WTC11 (cell line): Measurements from ENCODE around the gene ANKRD28.

Source experiments
- FOXK1 ChIP-seq: sonication (generic); formaldehyde crosslinking; IDR thresholded peaks from 2 replicates; pipeline ENCODE4 v1.8.0; 2022; ENCODE audit warnings: mild to moderate bottlenecking, moderate library complexity, missing genetic modification reagents
- FOXP1 ChIP-seq: sonication (generic); formaldehyde crosslinking; IDR thresholded peaks from 2 replicates; pipeline ENCODE4 v1.8.0; 2022; ENCODE audit warnings: missing genetic modification reagents, mild to moderate bottlenecking, moderate library complexity, borderline replicate concordance
- PRRX2 ChIP-seq: fragments of 250-450 bp; sonication (Bioruptor Pico); IDR thresholded peaks from 2 replicates; pipeline ENCODE4 v1.8.0; 2021; ENCODE audit warnings: mild to moderate bottlenecking
- TEAD4 ChIP-seq: sonication (generic); formaldehyde crosslinking; IDR thresholded peaks from 2 replicates; pipeline ENCODE4 v1.8.0; 2022; ENCODE audit warnings: mild to moderate bottlenecking, missing genetic modification reagents
- TF ChIP-seq, protein P1 (sequence below): fragments of 200-600 bp; IDR thresholded peaks from 2 replicates; pipeline ENCODE4 v1.8.0; 2022; ENCODE audit warnings: antibody characterized with exemption
- TF ChIP-seq, protein P2 (sequence below): sonication (generic); formaldehyde crosslinking; IDR thresholded peaks from 2 replicates; pipeline ENCODE4 v1.8.0; 2023; ENCODE audit warnings: missing genetic modification reagents
- TF ChIP-seq, protein P3 (sequence below): sonication (generic); formaldehyde crosslinking; IDR thresholded peaks from 2 replicates; pipeline ENCODE4 v1.8.0; 2022; ENCODE audit warnings: mild to moderate bottlenecking, missing genetic modification reagents
- TF ChIP-seq, protein P4 (sequence below): sonication (generic); formaldehyde crosslinking; IDR thresholded peaks from 2 replicates; pipeline ENCODE4 v1.8.1; 2023; ENCODE audit warnings: mild to moderate bottlenecking, missing genetic modification reagents, moderate library complexity
- TF ChIP-seq, protein P5 (sequence below): fragments of 250-450 bp; sonication (Bioruptor Pico); IDR thresholded peaks from 2 replicates; pipeline ENCODE4 v1.9.0; 2021; ENCODE audit warnings: mild to moderate bottlenecking
- TF ChIP-seq, protein P6 (sequence below): sonication (generic); formaldehyde crosslinking; IDR thresholded peaks from 2 replicates; pipeline ENCODE4 v1.8.0; 2023; ENCODE audit warnings: missing genetic modification reagents, mild to moderate bottlenecking, borderline replicate concordance

DNA sequence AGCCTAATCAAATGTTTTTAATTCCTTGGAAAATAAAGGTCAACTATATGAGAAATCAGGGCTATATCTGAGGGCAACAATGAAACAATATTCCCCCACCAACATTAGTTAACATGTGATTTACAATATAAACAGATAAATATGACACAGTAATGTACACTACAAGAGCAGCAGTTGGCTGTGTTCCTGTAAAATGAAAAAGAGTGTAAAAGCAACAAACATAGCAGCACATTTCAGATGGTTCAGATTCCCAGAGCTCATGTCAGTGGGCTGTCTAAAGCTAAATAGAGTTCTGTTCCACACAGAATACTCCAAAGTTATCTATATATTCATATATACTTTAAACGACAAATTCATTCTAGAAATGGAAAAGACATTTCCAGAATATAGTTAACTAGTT, 42.6 kb downstream of the ANKRD28 start:
- TF ChIP-seq TEAD4 (CRISPR knock-in tag): no peak
- TF ChIP-seq, protein P1, sequence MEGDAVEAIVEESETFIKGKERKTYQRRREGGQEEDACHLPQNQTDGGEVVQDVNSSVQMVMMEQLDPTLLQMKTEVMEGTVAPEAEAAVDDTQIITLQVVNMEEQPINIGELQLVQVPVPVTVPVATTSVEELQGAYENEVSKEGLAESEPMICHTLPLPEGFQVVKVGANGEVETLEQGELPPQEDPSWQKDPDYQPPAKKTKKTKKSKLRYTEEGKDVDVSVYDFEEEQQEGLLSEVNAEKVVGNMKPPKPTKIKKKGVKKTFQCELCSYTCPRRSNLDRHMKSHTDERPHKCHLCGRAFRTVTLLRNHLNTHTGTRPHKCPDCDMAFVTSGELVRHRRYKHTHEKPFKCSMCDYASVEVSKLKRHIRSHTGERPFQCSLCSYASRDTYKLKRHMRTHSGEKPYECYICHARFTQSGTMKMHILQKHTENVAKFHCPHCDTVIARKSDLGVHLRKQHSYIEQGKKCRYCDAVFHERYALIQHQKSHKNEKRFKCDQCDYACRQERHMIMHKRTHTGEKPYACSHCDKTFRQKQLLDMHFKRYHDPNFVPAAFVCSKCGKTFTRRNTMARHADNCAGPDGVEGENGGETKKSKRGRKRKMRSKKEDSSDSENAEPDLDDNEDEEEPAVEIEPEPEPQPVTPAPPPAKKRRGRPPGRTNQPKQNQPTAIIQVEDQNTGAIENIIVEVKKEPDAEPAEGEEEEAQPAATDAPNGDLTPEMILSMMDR: no peak
- TF ChIP-seq, protein P2, sequence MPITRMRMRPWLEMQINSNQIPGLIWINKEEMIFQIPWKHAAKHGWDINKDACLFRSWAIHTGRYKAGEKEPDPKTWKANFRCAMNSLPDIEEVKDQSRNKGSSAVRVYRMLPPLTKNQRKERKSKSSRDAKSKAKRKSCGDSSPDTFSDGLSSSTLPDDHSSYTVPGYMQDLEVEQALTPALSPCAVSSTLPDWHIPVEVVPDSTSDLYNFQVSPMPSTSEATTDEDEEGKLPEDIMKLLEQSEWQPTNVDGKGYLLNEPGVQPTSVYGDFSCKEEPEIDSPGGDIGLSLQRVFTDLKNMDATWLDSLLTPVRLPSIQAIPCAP (CRISPR knock-in tag): no peak
- TF ChIP-seq, protein P3, sequence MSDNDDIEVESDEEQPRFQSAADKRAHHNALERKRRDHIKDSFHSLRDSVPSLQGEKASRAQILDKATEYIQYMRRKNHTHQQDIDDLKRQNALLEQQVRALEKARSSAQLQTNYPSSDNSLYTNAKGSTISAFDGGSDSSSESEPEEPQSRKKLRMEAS (CRISPR knock-in tag): no peak
- TF ChIP-seq FOXP1 (CRISPR knock-in tag): no peak
- TF ChIP-seq, protein P4, sequence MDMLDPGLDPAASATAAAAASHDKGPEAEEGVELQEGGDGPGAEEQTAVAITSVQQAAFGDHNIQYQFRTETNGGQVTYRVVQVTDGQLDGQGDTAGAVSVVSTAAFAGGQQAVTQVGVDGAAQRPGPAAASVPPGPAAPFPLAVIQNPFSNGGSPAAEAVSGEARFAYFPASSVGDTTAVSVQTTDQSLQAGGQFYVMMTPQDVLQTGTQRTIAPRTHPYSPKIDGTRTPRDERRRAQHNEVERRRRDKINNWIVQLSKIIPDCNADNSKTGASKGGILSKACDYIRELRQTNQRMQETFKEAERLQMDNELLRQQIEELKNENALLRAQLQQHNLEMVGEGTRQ (CRISPR knock-in tag): no peak
- no peak for TF ChIP-seq PRRX2 (CRISPR knock-in tag)
- TF ChIP-seq, protein P5, sequence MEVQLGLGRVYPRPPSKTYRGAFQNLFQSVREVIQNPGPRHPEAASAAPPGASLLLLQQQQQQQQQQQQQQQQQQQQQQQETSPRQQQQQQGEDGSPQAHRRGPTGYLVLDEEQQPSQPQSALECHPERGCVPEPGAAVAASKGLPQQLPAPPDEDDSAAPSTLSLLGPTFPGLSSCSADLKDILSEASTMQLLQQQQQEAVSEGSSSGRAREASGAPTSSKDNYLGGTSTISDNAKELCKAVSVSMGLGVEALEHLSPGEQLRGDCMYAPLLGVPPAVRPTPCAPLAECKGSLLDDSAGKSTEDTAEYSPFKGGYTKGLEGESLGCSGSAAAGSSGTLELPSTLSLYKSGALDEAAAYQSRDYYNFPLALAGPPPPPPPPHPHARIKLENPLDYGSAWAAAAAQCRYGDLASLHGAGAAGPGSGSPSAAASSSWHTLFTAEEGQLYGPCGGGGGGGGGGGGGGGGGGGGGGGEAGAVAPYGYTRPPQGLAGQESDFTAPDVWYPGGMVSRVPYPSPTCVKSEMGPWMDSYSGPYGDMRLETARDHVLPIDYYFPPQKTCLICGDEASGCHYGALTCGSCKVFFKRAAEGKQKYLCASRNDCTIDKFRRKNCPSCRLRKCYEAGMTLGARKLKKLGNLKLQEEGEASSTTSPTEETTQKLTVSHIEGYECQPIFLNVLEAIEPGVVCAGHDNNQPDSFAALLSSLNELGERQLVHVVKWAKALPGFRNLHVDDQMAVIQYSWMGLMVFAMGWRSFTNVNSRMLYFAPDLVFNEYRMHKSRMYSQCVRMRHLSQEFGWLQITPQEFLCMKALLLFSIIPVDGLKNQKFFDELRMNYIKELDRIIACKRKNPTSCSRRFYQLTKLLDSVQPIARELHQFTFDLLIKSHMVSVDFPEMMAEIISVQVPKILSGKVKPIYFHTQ (CRISPR knock-in tag): no peak
- no peak for TF ChIP-seq FOXK1
- TF ChIP-seq, protein P6, sequence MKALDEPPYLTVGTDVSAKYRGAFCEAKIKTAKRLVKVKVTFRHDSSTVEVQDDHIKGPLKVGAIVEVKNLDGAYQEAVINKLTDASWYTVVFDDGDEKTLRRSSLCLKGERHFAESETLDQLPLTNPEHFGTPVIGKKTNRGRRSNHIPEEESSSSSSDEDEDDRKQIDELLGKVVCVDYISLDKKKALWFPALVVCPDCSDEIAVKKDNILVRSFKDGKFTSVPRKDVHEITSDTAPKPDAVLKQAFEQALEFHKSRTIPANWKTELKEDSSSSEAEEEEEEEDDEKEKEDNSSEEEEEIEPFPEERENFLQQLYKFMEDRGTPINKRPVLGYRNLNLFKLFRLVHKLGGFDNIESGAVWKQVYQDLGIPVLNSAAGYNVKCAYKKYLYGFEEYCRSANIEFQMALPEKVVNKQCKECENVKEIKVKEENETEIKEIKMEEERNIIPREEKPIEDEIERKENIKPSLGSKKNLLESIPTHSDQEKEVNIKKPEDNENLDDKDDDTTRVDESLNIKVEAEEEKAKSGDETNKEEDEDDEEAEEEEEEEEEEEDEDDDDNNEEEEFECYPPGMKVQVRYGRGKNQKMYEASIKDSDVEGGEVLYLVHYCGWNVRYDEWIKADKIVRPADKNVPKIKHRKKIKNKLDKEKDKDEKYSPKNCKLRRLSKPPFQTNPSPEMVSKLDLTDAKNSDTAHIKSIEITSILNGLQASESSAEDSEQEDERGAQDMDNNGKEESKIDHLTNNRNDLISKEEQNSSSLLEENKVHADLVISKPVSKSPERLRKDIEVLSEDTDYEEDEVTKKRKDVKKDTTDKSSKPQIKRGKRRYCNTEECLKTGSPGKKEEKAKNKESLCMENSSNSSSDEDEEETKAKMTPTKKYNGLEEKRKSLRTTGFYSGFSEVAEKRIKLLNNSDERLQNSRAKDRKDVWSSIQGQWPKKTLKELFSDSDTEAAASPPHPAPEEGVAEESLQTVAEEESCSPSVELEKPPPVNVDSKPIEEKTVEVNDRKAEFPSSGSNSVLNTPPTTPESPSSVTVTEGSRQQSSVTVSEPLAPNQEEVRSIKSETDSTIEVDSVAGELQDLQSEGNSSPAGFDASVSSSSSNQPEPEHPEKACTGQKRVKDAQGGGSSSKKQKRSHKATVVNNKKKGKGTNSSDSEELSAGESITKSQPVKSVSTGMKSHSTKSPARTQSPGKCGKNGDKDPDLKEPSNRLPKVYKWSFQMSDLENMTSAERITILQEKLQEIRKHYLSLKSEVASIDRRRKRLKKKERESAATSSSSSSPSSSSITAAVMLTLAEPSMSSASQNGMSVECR: no peak
